OCI-LY1 (cell line): ENCODE measurements around the gene NLK.

Source experiments
- CTCF ChIP-seq: fragments of 200-600 bp; sonication (generic), shearing (Covaris generic); IDR thresholded peaks from 2 replicates; pipeline ENCODE4 v1.5.1; 2017; ENCODE audit warnings: mild to moderate bottlenecking, antibody characterized with exemption, low read length, moderate library complexity, mixed read lengths
- EZH2 ChIP-seq: fragments of 200-600 bp; sonication (generic), shearing (Covaris generic); IDR thresholded peaks from 2 replicates; pipeline ENCODE4 v1.8.0; 2017; ENCODE audit warnings: borderline replicate concordance, mixed run types, mild to moderate bottlenecking, antibody characterized with exemption, low read length, moderate library complexity, mixed read lengths

DNA sequence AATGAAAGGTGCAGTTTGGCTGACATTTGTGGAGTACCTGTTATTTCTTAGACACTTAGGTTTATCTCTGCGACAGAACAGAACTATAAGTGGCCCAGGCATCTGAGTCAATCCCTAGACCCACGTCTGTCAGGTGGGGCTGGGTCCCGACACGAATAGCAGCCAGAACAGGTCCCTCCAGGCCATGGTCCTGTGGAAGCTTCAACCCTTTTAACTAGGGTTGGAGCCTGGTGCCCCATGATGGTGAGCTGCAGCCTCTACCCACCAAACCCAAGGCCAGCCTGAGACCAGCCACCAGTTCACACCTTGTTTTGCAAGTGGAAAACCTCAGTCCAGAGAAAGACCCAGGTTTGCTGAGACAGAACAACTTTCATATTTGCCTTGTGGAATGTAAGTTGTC is 202.0 kb downstream of the NLK start:
- no peak for TF ChIP-seq CTCF
- TF ChIP-seq EZH2: no peak
